HCT116 (cell line): ENCODE data around the gene SLC4A7. TPM values are rescaled to one million over a fixed set of nuclear protein-coding genes. Genes with fewer than 3 reads are reported as not detected.
A peak's percentile ranks its signal among the peaks of the same experiment; 100 is the strongest.

ENCODE experiments used
- ATAC-seq: fragments of 200-7000 bp; cut with Tn5 transposase; 2 replicates; pipeline ENCODE4 v1.9.1; 2020; ENCODE audit warnings: mild to moderate bottlenecking, moderate library complexity
- BruUV-seq: library from RNA; stranded (reverse); fragments of 400-500 nt; replicated peaks from 2 replicates; lab custom pipeline; 2021; lab: Mats Ljungman, UMichigan
- CTCF ChIA-PET: fragments of 300-600 bp; sonication (Branson Sonifier 250); formaldehyde crosslinking; loops from one replicate; lab custom pipeline; 2021; ENCODE audit warnings: antibody characterized with exemption; lab: Charles Lee
- POLR2A ChIA-PET: fragments of 300-600, 350-600 bp; sonication (Branson Sonifier 250); formaldehyde crosslinking; loops from one replicate; lab custom pipeline; 2021; ENCODE audit warnings: antibody characterized with exemption; lab: Charles Lee
- RAD21 ChIA-PET, 2 experiments: fragments of 300-600 bp; sonication (Branson Sonifier 250); formaldehyde crosslinking; loops; one replicate each; lab custom pipeline; 2023; ENCODE audit warnings: low total read pairs in 2 of 2; ENCODE audit not compliant: uncharacterized antibody in 2 of 2, unreplicated experiment in 2 of 2, low non-redundant PET in 1 of 2; lab: Charles Lee
- DNase-seq: peaks from one replicate; pipeline ENCODE4 v3.0.0-alpha.2; 2010; ENCODE audit warnings: low read depth, low spot score
- H2AFZ ChIP-seq: fragments of 200-600 bp; shearing (Covaris generic), sonication (generic); 2 replicates; pipeline ENCODE4 v1.6.1; 2017; ENCODE audit warnings: low read depth, mixed run types, mixed read lengths, antibody characterized with exemption, low read length; ENCODE audit not compliant: poor library complexity, severe bottlenecking
- H3K27ac ChIP-seq: 2 replicates; pipeline ENCODE4 v1.5.1; 2012; ENCODE audit warnings: low read depth, low read length
- H3K27me3 ChIP-seq: fragments of 200-600 bp; sonication (generic); 2 replicates; pipeline ENCODE4 v1.6.1; 2016; ENCODE audit warnings: mixed run types, low read length, mixed read lengths; ENCODE audit not compliant: insufficient read depth
- H3K36me3 ChIP-seq, 2 experiments: fragments of 200-500 bp in 1 of 2; fragments of 200-600 bp in 1 of 2; sonication (Bioruptor generic) in 1 of 2; sonication (generic) in 1 of 2; 2 replicates each; pipeline versions ENCODE4 v1.5.1 to v1.6.1; 2014 to 2016; ENCODE audit warnings: low read length in 2 of 2, inconsistent platforms in 1 of 2, mixed read lengths in 1 of 2, mixed run types in 1 of 2; ENCODE audit not compliant: insufficient read depth in 2 of 2, control insufficient read depth in 1 of 2
- H3K4me1 ChIP-seq, 2 experiments: fragments of 200-600 bp in 1 of 2; sonication (generic) in 1 of 2; 2 replicates each; pipeline versions ENCODE4 v1.5.1 to v1.6.1; 2012 to 2017; ENCODE audit warnings: low read length in 2 of 2, inconsistent platforms in 1 of 2, mild to moderate bottlenecking in 1 of 2, mixed read lengths in 1 of 2, mixed run types in 1 of 2, moderate library complexity in 1 of 2; ENCODE audit not compliant: insufficient read depth in 2 of 2, control insufficient read depth in 1 of 2
- H3K4me2 ChIP-seq: fragments of 200-600 bp; sonication (generic); 2 replicates; pipeline ENCODE4 v1.6.1; 2017; ENCODE audit warnings: mixed run types, low read length, mixed read lengths
- H3K4me3 ChIP-seq, 2 experiments: fragments of 200-600 bp in 1 of 2; sonication (generic) in 1 of 2; replicated peaks in 1 of 2; 2 replicates each; pipeline ENCODE4 v1.5.1; 2011 to 2016; ENCODE audit warnings: low read length in 2 of 2, control low read depth in 1 of 2, low read depth in 1 of 2, mild to moderate bottlenecking in 1 of 2, mixed read lengths in 1 of 2, mixed run types in 1 of 2
- H3K79me2 ChIP-seq: fragments of 200-600 bp; sonication (generic); 2 replicates; pipeline ENCODE4 v1.6.1; 2017; ENCODE audit warnings: mild to moderate bottlenecking, mixed run types, low read length, moderate library complexity, mixed read lengths; ENCODE audit not compliant: insufficient read depth
- H3K9ac ChIP-seq: fragments of 200-600 bp; sonication (generic); 2 replicates; pipeline ENCODE4 v1.6.1; 2016; ENCODE audit warnings: low read length, mixed read lengths
- H3K9me2 ChIP-seq: fragments of 200-600 bp; sonication (generic), shearing (Covaris generic); 2 replicates; pipeline ENCODE4 v1.6.1; 2017; ENCODE audit warnings: mixed run types, mild to moderate bottlenecking, moderate library complexity; ENCODE audit not compliant: insufficient read depth
- H3K9me3 ChIP-seq, 2 experiments: fragments of 200-500 bp in 1 of 2; fragments of 200-600 bp in 1 of 2; sonication (Bioruptor generic) in 1 of 2; sonication (generic) in 1 of 2; 2 replicates each; pipeline ENCODE4 v1.6.1; 2014 to 2017; ENCODE audit warnings: low read length in 2 of 2, mixed read lengths in 2 of 2, inconsistent platforms in 1 of 2, low read depth in 1 of 2, mild to moderate bottlenecking in 1 of 2, mixed run types in 1 of 2, moderate library complexity in 1 of 2; ENCODE audit not compliant: control insufficient read depth in 1 of 2, insufficient read depth in 1 of 2
- H4K20me1 ChIP-seq: fragments of 200-600 bp; sonication (generic), shearing (Covaris generic); 2 replicates; pipeline ENCODE4 v1.6.1; 2017; ENCODE audit warnings: mixed run types, mild to moderate bottlenecking, moderate library complexity; ENCODE audit not compliant: insufficient read depth
- ATF3 ChIP-seq: IDR thresholded peaks from 2 replicates; pipeline ENCODE4 v1.6.1; 2012
- ELF1 ChIP-seq: IDR thresholded peaks from 2 replicates; pipeline ENCODE4 v1.6.1; 2012; ENCODE audit warnings: low read depth, borderline replicate concordance
- EZH2phosphoT487 ChIP-seq: fragments of 200-600 bp; IDR thresholded peaks from 2 replicates; pipeline ENCODE4 v1.6.1; 2018; ENCODE audit warnings: antibody characterized with exemption, borderline replicate concordance
- POLR2A ChIP-seq: IDR thresholded peaks from 2 replicates; pipeline ENCODE4 v1.7.0; 2011; ENCODE audit warnings: borderline replicate concordance; ENCODE audit not compliant: insufficient read depth, insufficient read length; ENCODE audit errors: extremely low read depth
- POLR2AphosphoS5 ChIP-seq: IDR thresholded peaks from 2 replicates; pipeline ENCODE4 v1.6.1; 2011; ENCODE audit warnings: mild to moderate bottlenecking, low read depth, low read length, moderate library complexity
- RAD21 ChIP-seq: IDR thresholded peaks from 2 replicates; pipeline ENCODE4 v1.6.1; 2012; ENCODE audit warnings: low read depth, mild to moderate bottlenecking
- REST ChIP-seq: IDR thresholded peaks from 2 replicates; pipeline ENCODE4 v1.6.1; 2012; ENCODE audit warnings: low read depth
- SP1 ChIP-seq: IDR thresholded peaks from 2 replicates; pipeline ENCODE4 v1.6.1; 2012; ENCODE audit warnings: low read depth
- ZNF274 ChIP-seq: fragments of 200-500 bp; sonication (Bioruptor generic); IDR thresholded peaks from 2 replicates; pipeline ENCODE4 v1.6.1; 2014; ENCODE audit warnings: mild to moderate bottlenecking, low read depth, low read length, inconsistent platforms
- intact Hi-C: fragments of 100-400 bp; cut with micrococcal nuclease; formaldehyde crosslinking; loops from 2 replicates; pipeline ENCODE4 v1.10.0; 2022
- total RNA-seq: library from RNA; stranded (reverse); gene quantifications from one replicate; pipeline ENCODE4 v1.2.1, GENCODE V29; 2021; ENCODE audit not compliant: unreplicated experiment

The SLC4A7 gene
- total RNA-seq, 1 experiment from 2014 or later, result 37.6 TPM

- TF ChIP-seq ATF3 (no peak), POLR2A (no peak), RAD21 (no peak), ZNF274 (no peak), POLR2AphosphoS5 (no peak), EZH2phosphoT487 (no peak), ELF1 (no peak)
These were observed 107.9 kb downstream of the SLC4A7 start (continued) for GRCh38 chr3:27376109-27376772.

GRCh38 chr3:27368831-27369607 lies 115.2 kb downstream of the SLC4A7 start, which contains the start of gene NEK10:
NEK10 (minus strand) TSS chr3:27369383; CDS start chr3:27352882, 16,501 bp downstream.
- no peak within 1 kb of the TSS for H3K27ac ChIP-seq
- H3K4me1 ChIP-seq, result peaks cover 0 to 4% of the 10 kb centered on the region in 2 experiments; a peak in 1 of 4 replicates
- ChIA-PET CTCF (no interaction called here), POLR2A (no interaction called here), RAD21 (no interaction called here)
- peak within 1 kb of the TSS; percentile 61 for H3K4me2 ChIP-seq
- no peaks in the 10 kb centered on the region for H3K36me3 ChIP-seq
- H3K9me2 ChIP-seq, result no peaks in the 10 kb centered on the region
- ATAC-seq (peak; percentile 97), DNase-seq (peak; percentile 54)
- H2AFZ ChIP-seq, result no peak within 1 kb of the TSS
- H3K9ac ChIP-seq, result no peak within 1 kb of the TSS
- no peak for TF ChIP-seq REST
- peak; percentile 91 for TF ChIP-seq SP1
- no peak for TF ChIP-seq ELF1
- no TSS peak for BruUV-seq
- no peaks in the 10 kb centered on the region for H3K27me3 ChIP-seq
- peak within 1 kb of the TSS; percentile 29 to 37 for H3K4me3 ChIP-seq
- H3K9me3 ChIP-seq, result no peaks in the 10 kb centered on the region
- intact Hi-C loops, result no loop called here
- H3K79me2 ChIP-seq, result no peaks in the 10 kb centered on the region
- no peaks in the 10 kb centered on the region for H4K20me1 ChIP-seq
